Cardiac muscle cell (in vitro differentiated cells and primary cell): ENCODE data around the gene TCEAL1. TPM values are rescaled to one million over a fixed set of nuclear protein-coding genes. Genes with fewer than 3 reads are reported as not detected.

ENCODE experiments used
- DNase-seq, 2 donors: peaks; one replicate each; pipeline versions ENCODE4 v3.0.0 to v3.0.0-alpha.2; 2010 to 2017; ENCODE audit warnings: low read depth in 1 of 2, low spot score in 1 of 2
- H3K27ac ChIP-seq: fragments of 200-600 bp; sonication (generic); 2 replicates; pipeline ENCODE4 v1.5.1; 2016
- H3K27me3 ChIP-seq: fragments of 200-600 bp; sonication (generic); 2 replicates; pipeline ENCODE4 v1.6.0; 2016; ENCODE audit warnings: control low read depth
- H3K36me3 ChIP-seq: fragments of 200-600 bp; sonication (generic); 2 replicates; pipeline ENCODE4 v1.5.1; 2016; ENCODE audit warnings: control low read depth
- H3K4me1 ChIP-seq: fragments of 200-600 bp; sonication (generic); 2 replicates; pipeline ENCODE4 v1.8.1; 2017; ENCODE audit warnings: low read depth, mild to moderate bottlenecking, mixed run types
- H3K4me3 ChIP-seq: fragments of 200-600 bp; sonication (generic); 2 replicates; pipeline ENCODE4 v1.5.1; 2016; ENCODE audit warnings: mild to moderate bottlenecking
- H3K9me3 ChIP-seq: fragments of 200-600 bp; sonication (generic); 2 replicates; pipeline ENCODE4 v1.5.1; 2017; ENCODE audit warnings: low read depth, mild to moderate bottlenecking, control low read depth
- CTCF ChIP-seq: IDR thresholded peaks from 2 replicates; pipeline ENCODE4 v1.5.1; 2012; ENCODE audit warnings: low read depth, mild to moderate bottlenecking, low read length
- polyA plus RNA-seq: library from polyadenylated mRNA; unstranded; fragments of >200 nt; fragmentation: Nextera tagmentation; extraction: Ambion mirVana; gene quantifications from 2 replicates; pipeline ENCODE4 v1.2.1, GENCODE V29; 2016
- total RNA-seq: library from RNA; depleted of rRNA; stranded (reverse); fragments of >200 nt; gene quantifications from 2 replicates; pipeline ENCODE4 v1.2.3, GENCODE V29; 2016

TCEAL1 gene
- total and polyA plus RNA-seq, 2 experiments from 2014 or later: 66.3 to 121 TPM

GRCh38 chrX:103615781-103616371 is 12.9 kb upstream of the TCEAL1 start:
- TF ChIP-seq CTCF: no peak
- H3K4me1 ChIP-seq: no peaks in the 10 kb centered on the region
- H3K9me3 ChIP-seq: no peaks in the 10 kb centered on the region
- no peak for DNase-seq
- no peak overlapping the region for H3K4me3 ChIP-seq
- H3K27ac ChIP-seq: no peak overlapping the region
- H3K27me3 ChIP-seq: no peaks in the 10 kb centered on the region
- H3K36me3 ChIP-seq: no peaks in the 10 kb centered on the region

GRCh38 chrX:103616676-103617186 is 12.0 kb upstream of the TCEAL1 start:
- no peaks in the 10 kb centered on the region for H3K36me3 ChIP-seq
- DNase-seq: no peak
- H3K27me3 ChIP-seq: no peaks in the 10 kb centered on the region
- no peak for TF ChIP-seq CTCF
- no peak overlapping the region for H3K27ac ChIP-seq
- no peak overlapping the region for H3K4me3 ChIP-seq
- no peaks in the 10 kb centered on the region for H3K4me1 ChIP-seq
- no peaks in the 10 kb centered on the region for H3K9me3 ChIP-seq

GRCh38 chrX:103624111-103624510 is 4.7 kb upstream of the TCEAL1 start:
- H3K27me3 ChIP-seq: no peaks in the 10 kb centered on the region
- no peaks in the 10 kb centered on the region for H3K9me3 ChIP-seq
- no peak for TF ChIP-seq CTCF
- no peak for DNase-seq
- H3K27ac ChIP-seq: peak overlapping the region; percentile 79
- peaks cover 10% of the 10 kb centered on the region for H3K4me1 ChIP-seq
- no peaks in the 10 kb centered on the region for H3K36me3 ChIP-seq
- H3K4me3 ChIP-seq: no peak overlapping the region

- H3K4me3 ChIP-seq: no peak overlapping the region
- TF ChIP-seq CTCF: no peak
- no peaks in the 10 kb centered on the region for H3K9me3 ChIP-seq
- H3K36me3 ChIP-seq: no peaks in the 10 kb centered on the region
- no peaks in the 10 kb centered on the region for H3K27me3 ChIP-seq
- H3K27ac ChIP-seq: no peak overlapping the region
- peaks cover 16% of the 10 kb centered on the region for H3K4me1 ChIP-seq
- no peak for DNase-seq
These were observed 1.9 kb upstream of the TCEAL1 start for GRCh38 chrX:103626855-103627254.

GRCh38 chrX:103629318-103630170 is 769 bp downstream of the TCEAL1 start:
- Histone ChIP-seq H3K9me3 (no peaks in the 10 kb centered on the region), H3K4me1 (peaks cover 10% of the 10 kb centered on the region), H3K27me3 (no peaks in the 10 kb centered on the region), H3K4me3 (peak overlapping the region; percentile 73), H3K36me3 (no peaks in the 10 kb centered on the region), H3K27ac (peak overlapping the region; percentile 89)
- peak; percentile 74 to 88 for DNase-seq
- peak; percentile 60 for TF ChIP-seq CTCF
